OCI-LY3 (cell line): ENCODE results near the gene EXPH5.

ENCODE experiments used
- EZH2phosphoT487 ChIP-seq: fragments of 200-600 bp; shearing (Covaris generic); IDR thresholded peaks from 2 replicates; pipeline ENCODE4 v1.6.1; 2018; ENCODE audit warnings: antibody characterized with exemption, mixed run types, low read depth
- TF ChIP-seq, protein P1 (sequence below): fragments of 200-600, 300-600 bp; sonication (generic); IDR thresholded peaks from 2 replicates; pipeline ENCODE4 v1.5.1; 2014; ENCODE audit warnings: antibody characterized with exemption, low read length, low read depth

DNA sequence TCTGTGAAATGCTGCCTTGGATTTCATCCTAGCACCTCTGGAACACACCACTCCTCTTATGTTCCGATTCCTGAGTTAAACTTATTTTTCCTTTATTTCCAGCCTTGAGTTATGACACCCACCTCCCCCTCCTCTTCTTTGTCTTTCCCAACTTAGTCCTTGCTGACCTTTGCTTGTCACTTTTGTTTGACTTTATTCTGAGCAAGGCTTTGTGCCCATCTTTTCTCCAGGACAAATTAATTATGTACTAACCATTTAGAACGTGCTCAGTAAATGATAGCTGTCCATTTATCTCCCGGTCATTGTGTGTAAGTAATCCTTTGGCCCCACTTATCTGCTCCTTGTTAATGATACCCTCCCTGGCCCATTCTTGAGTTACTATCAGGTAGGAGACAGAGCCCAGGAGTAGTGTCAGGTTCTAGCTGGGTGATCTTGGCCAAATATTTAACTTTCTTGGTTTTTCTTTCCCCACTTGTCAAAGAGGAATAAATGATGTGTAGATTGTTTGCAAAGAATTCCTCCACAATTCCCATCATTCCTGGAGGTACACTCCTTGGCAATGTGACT, 44.2 kb downstream of the EXPH5 start:
- TF ChIP-seq, protein P1, sequence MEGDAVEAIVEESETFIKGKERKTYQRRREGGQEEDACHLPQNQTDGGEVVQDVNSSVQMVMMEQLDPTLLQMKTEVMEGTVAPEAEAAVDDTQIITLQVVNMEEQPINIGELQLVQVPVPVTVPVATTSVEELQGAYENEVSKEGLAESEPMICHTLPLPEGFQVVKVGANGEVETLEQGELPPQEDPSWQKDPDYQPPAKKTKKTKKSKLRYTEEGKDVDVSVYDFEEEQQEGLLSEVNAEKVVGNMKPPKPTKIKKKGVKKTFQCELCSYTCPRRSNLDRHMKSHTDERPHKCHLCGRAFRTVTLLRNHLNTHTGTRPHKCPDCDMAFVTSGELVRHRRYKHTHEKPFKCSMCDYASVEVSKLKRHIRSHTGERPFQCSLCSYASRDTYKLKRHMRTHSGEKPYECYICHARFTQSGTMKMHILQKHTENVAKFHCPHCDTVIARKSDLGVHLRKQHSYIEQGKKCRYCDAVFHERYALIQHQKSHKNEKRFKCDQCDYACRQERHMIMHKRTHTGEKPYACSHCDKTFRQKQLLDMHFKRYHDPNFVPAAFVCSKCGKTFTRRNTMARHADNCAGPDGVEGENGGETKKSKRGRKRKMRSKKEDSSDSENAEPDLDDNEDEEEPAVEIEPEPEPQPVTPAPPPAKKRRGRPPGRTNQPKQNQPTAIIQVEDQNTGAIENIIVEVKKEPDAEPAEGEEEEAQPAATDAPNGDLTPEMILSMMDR = no peak
- no peak for TF ChIP-seq EZH2phosphoT487
